Activated CD4-positive, CD25-positive, alpha-beta regulatory T cell (primary cell): Measurements from ENCODE around the gene CAMK2N1.

Experiments used
- DNase-seq, 4 experiments: peaks; one replicate each; lab custom pipeline; 2025; lab: John Stamatoyannopoulos, UW

CAMK2N1 gene

GRCh38 chr1:20478057-20478635 lies 7.9 kb downstream of the CAMK2N1 start:
- no peak for DNase-seq

- no peak for DNase-seq
Observed at GRCh38 chr1:20477348-20478056, 8.5 kb downstream of the CAMK2N1 start.

GRCh38 chr1:20476265-20477038 lies 9.6 kb downstream of the CAMK2N1 start:
- DNase-seq, result no peak

GRCh38 chr1:20474996-20475395 lies 11.0 kb downstream of the CAMK2N1 start:
- DNase-seq, result no peak

GRCh38 chr1:20474333-20474975 lies 11.6 kb downstream of the CAMK2N1 start:
- DNase-seq, result no peak

GRCh38 chr1:20473894-20474293 lies 12.1 kb downstream of the CAMK2N1 start:
- DNase-seq, result no peak

GRCh38 chr1:20472860-20473711 lies 12.9 kb downstream of the CAMK2N1 start:
- no peak for DNase-seq

GRCh38 chr1:20472121-20472520 lies 13.9 kb downstream of the CAMK2N1 start:
- DNase-seq, result no peak

GRCh38 chr1:20470194-20470593 lies 15.8 kb downstream of the CAMK2N1 start:
- DNase-seq, result no peak

GRCh38 chr1:20469406-20470076 lies 16.5 kb downstream of the CAMK2N1 start:
- DNase-seq, result no peak

- DNase-seq, result no peak
Observed at GRCh38 chr1:20466273-20466672, 19.7 kb downstream of the CAMK2N1 start.

GRCh38 chr1:20465187-20465586 lies 20.8 kb downstream of the CAMK2N1 start:
- DNase-seq, result no peak

- no peak for DNase-seq
Observed at GRCh38 chr1:20463502-20463901, 22.5 kb downstream of the CAMK2N1 start.

GRCh38 chr1:20462397-20462796 lies 23.6 kb downstream of the CAMK2N1 start:
- DNase-seq, result no peak

GRCh38 chr1:20458717-20459116 lies 27.3 kb downstream of the CAMK2N1 start:
- DNase-seq, result no peak

GRCh38 chr1:20454004-20454403 lies 32.0 kb downstream of the CAMK2N1 start:
- DNase-seq, result no peak

- DNase-seq, result no peak
Observed at GRCh38 chr1:20449735-20450311, 36.2 kb downstream of the CAMK2N1 start.

GRCh38 chr1:20448671-20449071 lies 37.3 kb downstream of the CAMK2N1 start:
- no peak for DNase-seq

GRCh38 chr1:20447794-20448193 lies 38.2 kb downstream of the CAMK2N1 start:
- no peak for DNase-seq

- no peak for DNase-seq
Observed at GRCh38 chr1:20446796-20447195, 39.2 kb downstream of the CAMK2N1 start.

- no peak for DNase-seq
Observed at GRCh38 chr1:20445956-20446355, 40.1 kb downstream of the CAMK2N1 start.
